ENCODE results near the gene LCN15.

DNA sequence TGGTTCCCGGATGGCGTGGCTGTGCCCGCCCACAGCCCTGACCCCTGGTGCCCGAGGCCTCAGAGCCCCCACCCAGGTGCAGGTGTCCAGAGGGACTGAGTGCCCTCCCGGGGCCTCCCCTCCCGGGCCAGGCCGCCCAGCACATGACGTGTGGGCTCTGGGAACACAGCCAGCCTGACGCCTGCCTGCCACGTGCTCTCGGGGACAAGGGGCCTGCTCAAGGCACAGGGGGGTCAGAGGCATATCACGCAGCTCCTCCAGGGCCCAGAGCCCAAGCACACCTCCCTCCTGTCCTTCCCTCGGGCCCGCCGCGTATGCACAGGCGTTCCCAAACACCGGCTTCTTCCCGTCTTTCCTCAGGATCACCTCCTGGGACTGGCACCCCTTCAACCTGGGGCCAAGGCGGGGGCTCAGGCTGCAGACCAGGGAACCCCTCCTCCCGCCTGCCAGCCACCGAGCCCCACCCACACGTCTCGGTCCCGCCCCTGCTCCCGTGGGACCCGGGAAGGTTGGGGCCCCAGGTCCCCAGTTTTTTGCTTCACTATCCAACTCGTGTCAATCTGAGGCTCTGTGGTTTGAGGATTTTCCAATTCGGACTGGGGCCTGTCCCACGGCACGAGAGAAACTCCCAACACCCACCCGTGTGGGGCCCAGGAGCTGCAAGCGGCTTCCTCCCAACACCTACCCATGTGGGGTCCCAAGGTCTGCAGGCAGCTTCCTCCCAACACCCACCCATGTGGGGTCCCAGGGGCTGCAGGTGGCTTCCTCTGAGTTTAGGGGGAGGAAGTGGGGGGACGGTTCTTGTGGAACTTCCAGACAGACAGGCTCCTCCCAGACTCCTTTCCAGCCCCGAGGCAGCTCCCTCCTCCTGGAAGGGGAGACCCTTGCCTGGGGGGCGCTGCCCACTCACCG, 23.1 kb downstream of the LCN15 start:
- 0 out of 2 replicates have a peak, but pooled peaks have one; percentile 22 for TF ChIP-seq GATAD1 (CRISPR knock-in tag; IDR thresholded peaks at IDR 0.05)
- no peak for TF ChIP-seq ZNF513 (CRISPR knock-in tag; conservative IDR thresholded peaks at IDR 0.05)
- TF ChIP-seq NBN (conservative IDR thresholded peaks at IDR 0.05) = no peak
- TF ChIP-seq SMARCC2 (IDR thresholded peaks at IDR 0.05) = no peak
- TF ChIP-seq EZH2 (conservative IDR thresholded peaks at IDR 0.05; ENCODE audit: low read depth, low read length) = no peak
- no peak for TF ChIP-seq CTCF (CRISPR knock-in tag; IDR thresholded peaks at IDR 0.05)
- no peak for TF ChIP-seq POLR2A (IDR thresholded peaks at IDR 0.05; ENCODE audit: insufficient read depth in 1 of 2, low read depth in 2 of 2, low read length in 2 of 2)
- TF ChIP-seq TP53 (CRISPR knock-in tag; conservative IDR thresholded peaks at IDR 0.05) = no peak
